Mesendoderm (in vitro differentiated cells): Measurements from ENCODE around the gene CNOT4.
"Not testable (repeated sequence)": the region's sequence is repeated elsewhere in the genome, so short reads cannot be mapped to it uniquely, and the experiment has no call there.

Experiments used
- DNase-seq: peaks from one replicate; pipeline ENCODE4 v3.0.0; 2013
- H2AK5ac ChIP-seq: 2 replicates; pipeline ENCODE4 v1.6.1; 2013; ENCODE audit warnings: low read length, inconsistent platforms
- H2BK120ac ChIP-seq: 2 replicates; pipeline ENCODE4 v1.6.1; 2013; ENCODE audit warnings: low read depth, mild to moderate bottlenecking, low read length, moderate library complexity, mixed read lengths
- H2BK15ac ChIP-seq: replicated peaks from 2 replicates; pipeline ENCODE4 v1.6.1; 2013; ENCODE audit warnings: low read depth, mild to moderate bottlenecking, moderate library complexity
- H2BK5ac ChIP-seq: 2 replicates; pipeline ENCODE4 v1.6.1; 2013; ENCODE audit warnings: low read length, inconsistent platforms
- H3K18ac ChIP-seq: 2 replicates; pipeline ENCODE4 v1.6.1; 2013; ENCODE audit warnings: mild to moderate bottlenecking, low read length, mixed read lengths
- H3K23ac ChIP-seq: one replicate; pipeline ENCODE4 v1.6.1; 2013; ENCODE audit warnings: low read length
- H3K27ac ChIP-seq: 2 replicates; pipeline ENCODE4 v1.5.1; 2013; ENCODE audit warnings: low read depth, mild to moderate bottlenecking, inconsistent platforms, low read length, moderate library complexity
- H3K27me3 ChIP-seq: 2 replicates; pipeline ENCODE4 v1.6.1; 2013; ENCODE audit warnings: low read length, control low read depth, mild to moderate bottlenecking, inconsistent platforms; ENCODE audit not compliant: insufficient read depth, poor library complexity
- H3K36me3 ChIP-seq: 2 replicates; pipeline ENCODE4 v1.6.1; 2013; ENCODE audit warnings: low read length, inconsistent platforms; ENCODE audit not compliant: control insufficient read depth, insufficient read depth
- H3K4ac ChIP-seq: one replicate; pipeline ENCODE4 v1.6.1; 2013; ENCODE audit warnings: low read depth, mild to moderate bottlenecking, low read length, moderate library complexity
- H3K4me1 ChIP-seq: 2 replicates; pipeline ENCODE4 v1.6.1; 2013; ENCODE audit warnings: low read depth, low read length, inconsistent platforms; ENCODE audit not compliant: control insufficient read depth
- H3K4me2 ChIP-seq: 2 replicates; pipeline ENCODE4 v1.6.1; 2013; ENCODE audit warnings: low read length
- H3K4me3 ChIP-seq: 2 replicates; pipeline ENCODE4 v1.5.1; 2013; ENCODE audit warnings: mild to moderate bottlenecking, low read length
- H3K56ac ChIP-seq: one replicate; pipeline ENCODE4 v1.6.1; 2013; ENCODE audit warnings: low read length
- H3K79me1 ChIP-seq: 2 replicates; pipeline ENCODE4 v1.6.1; 2013; ENCODE audit warnings: low read length, inconsistent platforms
- H3K79me2 ChIP-seq: 2 replicates; pipeline ENCODE4 v1.6.1; 2013; ENCODE audit warnings: mild to moderate bottlenecking, low read length; ENCODE audit not compliant: control insufficient read depth, insufficient read depth
- H3K9ac ChIP-seq: 2 replicates; pipeline ENCODE4 v1.6.1; 2013; ENCODE audit warnings: low read length, inconsistent platforms
- H4K5ac ChIP-seq: one replicate; pipeline ENCODE4 v1.6.1; 2013; ENCODE audit warnings: low read length
- H4K8ac ChIP-seq: one replicate; pipeline ENCODE4 v1.6.1; 2013; ENCODE audit warnings: low read depth, mild to moderate bottlenecking, control low read depth, low read length, moderate library complexity
- WGBS: extraction: QIAGEN DNeasy Blood & Tissue Kit; methylation state at CpG from one replicate; pipeline ENCODE4 v1.1.7; 2013; ENCODE audit warnings: low lambda C conversion rate, missing lambda C conversion rate; ENCODE audit not compliant: insufficient coverage; ENCODE audit errors: extremely low coverage; 5-methylcytosine and 5-hydroxymethylcytosine counted together

Gene CNOT4

GRCh38 chr7:135447748-135448147 is 62.2 kb downstream of the CNOT4 start:
- Histone ChIP-seq H3K56ac (no peak overlapping the region), H3K4ac (no peak overlapping the region), H2BK120ac (no peak overlapping the region), H3K18ac (no peak overlapping the region), H3K23ac (no peak overlapping the region), H4K8ac (no peak overlapping the region), H3K4me1 (no peaks in the 10 kb centered on the region), H3K9ac (no peak overlapping the region), H2BK15ac (no peak overlapping the region), H3K27ac (no peak overlapping the region), H3K79me2 (no peaks in the 10 kb centered on the region), H4K5ac (no peak overlapping the region), H2BK5ac (no peak overlapping the region), H3K4me3 (no peak overlapping the region), H2AK5ac (no peak overlapping the region), H3K27me3 (no peaks in the 10 kb centered on the region), H3K4me2 (no peak overlapping the region), H3K36me3 (no peaks in the 10 kb centered on the region), H3K79me1 (peaks cover 6% of the 10 kb centered on the region)
- whole genome bisulfite sequencing: no CpG with 5 or more reads among the region's 3 CpGs
- no peak for DNase-seq

- Histone ChIP-seq H2BK15ac (no peak overlapping the region), H3K9ac (no peak overlapping the region), H2BK5ac (no peak overlapping the region), H2AK5ac (no peak overlapping the region), H3K4ac (no peak overlapping the region), H3K23ac (no peak overlapping the region), H2BK120ac (no peak overlapping the region), H3K56ac (no peak overlapping the region), H3K4me3 (no peak overlapping the region), H4K5ac (no peak overlapping the region), H3K27ac (no peak overlapping the region), H3K18ac (no peak overlapping the region), H3K36me3 (no peaks in the 10 kb centered on the region), H4K8ac (no peak overlapping the region), H3K79me2 (no peaks in the 10 kb centered on the region), H3K27me3 (no peaks in the 10 kb centered on the region), H3K4me1 (no peaks in the 10 kb centered on the region), H3K79me1 (peaks cover 5% of the 10 kb centered on the region), H3K4me2 (no peak overlapping the region)
- DNase-seq: no peak
Observed at GRCh38 chr7:135445690-135446089, 64.2 kb downstream of the CNOT4 start.

GRCh38 chr7:135445266-135445665 is 64.6 kb downstream of the CNOT4 start:
- not testable (repeated sequence) for H3K27ac ChIP-seq, H3K4ac ChIP-seq, H2BK5ac ChIP-seq, H3K27me3 ChIP-seq, H3K36me3 ChIP-seq, H3K9ac ChIP-seq, H2AK5ac ChIP-seq, H3K4me1 ChIP-seq, H3K56ac ChIP-seq, DNase-seq, H4K5ac ChIP-seq, H4K8ac ChIP-seq, H3K4me3 ChIP-seq, H3K23ac ChIP-seq, H3K79me2 ChIP-seq, H3K4me2 ChIP-seq, H2BK120ac ChIP-seq, H3K79me1 ChIP-seq, H3K18ac ChIP-seq, H2BK15ac ChIP-seq
- WGBS: no CpG with 5 or more reads among the region's 2 CpGs

- Histone ChIP-seq H3K4me2 (no peak overlapping the region), H4K5ac (no peak overlapping the region), H2BK5ac (no peak overlapping the region), H3K27me3 (no peaks in the 10 kb centered on the region), H3K56ac (no peak overlapping the region), H3K9ac (no peak overlapping the region), H3K36me3 (no peaks in the 10 kb centered on the region), H4K8ac (no peak overlapping the region), H3K18ac (no peak overlapping the region), H2BK15ac (no peak overlapping the region), H3K79me1 (peaks cover 6% of the 10 kb centered on the region), H3K27ac (no peak overlapping the region), H3K4ac (no peak overlapping the region), H3K4me3 (no peak overlapping the region), H3K79me2 (no peaks in the 10 kb centered on the region), H2BK120ac (no peak overlapping the region), H3K23ac (no peak overlapping the region), H3K4me1 (no peaks in the 10 kb centered on the region), H2AK5ac (no peak overlapping the region)
- DNase-seq: no peak
Observed at GRCh38 chr7:135441791-135442190, 68.1 kb downstream of the CNOT4 start.

- no peak for DNase-seq
- Histone ChIP-seq H3K4me3 (no peak overlapping the region), H3K27me3 (no peaks in the 10 kb centered on the region)
Observed at GRCh38 chr7:135434047-135434446, 75.9 kb downstream of the CNOT4 start.

GRCh38 chr7:135430626-135431025 is 79.3 kb downstream of the CNOT4 start:
- H3K36me3 ChIP-seq: no peaks in the 10 kb centered on the region
- H3K4me3 ChIP-seq: no peak overlapping the region
- H3K23ac ChIP-seq: no peak overlapping the region
- WGBS: no CpG with 5 or more reads among the region's 1 CpG
- H3K56ac ChIP-seq: no peak overlapping the region
- DNase-seq: no peak
- H2BK15ac ChIP-seq: no peak overlapping the region
- H3K27ac ChIP-seq: no peak overlapping the region
- H3K4ac ChIP-seq: no peak overlapping the region
- H3K18ac ChIP-seq: no peak overlapping the region
- H3K4me2 ChIP-seq: no peak overlapping the region
- peaks cover 2% of the 10 kb centered on the region for H3K79me2 ChIP-seq
- H2BK5ac ChIP-seq: no peak overlapping the region
- H3K9ac ChIP-seq: no peak overlapping the region
- peaks cover 1% of the 10 kb centered on the region for H3K79me1 ChIP-seq
- H4K5ac ChIP-seq: no peak overlapping the region
- H2AK5ac ChIP-seq: no peak overlapping the region
- H3K27me3 ChIP-seq: no peaks in the 10 kb centered on the region
- no peaks in the 10 kb centered on the region for H3K4me1 ChIP-seq
- no peak overlapping the region for H4K8ac ChIP-seq
- no peak overlapping the region for H2BK120ac ChIP-seq

More at GRCh38 chr7:135434047-135434446, 75.9 kb downstream of the CNOT4 start:
- Histone ChIP-seq H2BK120ac (no peak overlapping the region), H3K4ac (no peak overlapping the region), H4K8ac (no peak overlapping the region), H2BK15ac (no peak overlapping the region), H3K27ac (no peak overlapping the region), H4K5ac (no peak overlapping the region), H2AK5ac (no peak overlapping the region), H3K23ac (no peak overlapping the region), H3K4me2 (no peak overlapping the region), H3K79me2 (no peaks in the 10 kb centered on the region), H3K9ac (no peak overlapping the region), H3K36me3 (no peaks in the 10 kb centered on the region), H2BK5ac (no peak overlapping the region), H3K4me1 (no peaks in the 10 kb centered on the region), H3K79me1 (no peaks in the 10 kb centered on the region), H3K56ac (no peak overlapping the region), H3K18ac (no peak overlapping the region)
- WGBS: no CpG with 5 or more reads among the region's 4 CpGs
